Trophoblast cell (in vitro differentiated cells and primary cell): ENCODE measurements around the gene TXK.

Source experiments
- DNase-seq, 2 donors: peaks; one replicate each; pipeline ENCODE4 v3.0.0-alpha.2; 2016
- H2AFZ ChIP-seq: 2 replicates; pipeline ENCODE4 v1.6.1; 2013; ENCODE audit warnings: low read length, moderate library complexity, mild to moderate bottlenecking; ENCODE audit not compliant: insufficient read depth, poor library complexity
- H2AK5ac ChIP-seq: 2 replicates; pipeline ENCODE4 v1.6.1; 2013; ENCODE audit warnings: mild to moderate bottlenecking, low read length
- H2BK120ac ChIP-seq: 2 replicates; pipeline ENCODE4 v1.6.1; 2013; ENCODE audit warnings: low read length, mild to moderate bottlenecking, moderate library complexity; ENCODE audit not compliant: insufficient read depth, poor library complexity
- H2BK12ac ChIP-seq: 2 replicates; pipeline ENCODE4 v1.6.1; 2013; ENCODE audit warnings: mild to moderate bottlenecking, low read length, moderate library complexity
- H2BK5ac ChIP-seq: 2 replicates; pipeline ENCODE4 v1.6.1; 2013; ENCODE audit warnings: low read length, low read depth, moderate library complexity, mild to moderate bottlenecking; ENCODE audit not compliant: poor library complexity
- H3K14ac ChIP-seq: 2 replicates; pipeline ENCODE4 v1.6.1; 2013; ENCODE audit warnings: mild to moderate bottlenecking, low read length
- H3K18ac ChIP-seq: 2 replicates; pipeline ENCODE4 v1.6.1; 2013; ENCODE audit warnings: mild to moderate bottlenecking, low read length
- H3K23ac ChIP-seq: 2 replicates; pipeline ENCODE4 v1.6.1; 2013; ENCODE audit warnings: low read length
- H3K27ac ChIP-seq: 2 replicates; pipeline ENCODE4 v1.5.1; 2013; ENCODE audit warnings: low read depth, mild to moderate bottlenecking, inconsistent platforms, low read length, moderate library complexity
- H3K27me3 ChIP-seq: 2 replicates; pipeline ENCODE4 v1.6.1; 2013; ENCODE audit warnings: inconsistent platforms, mild to moderate bottlenecking, low read length, moderate library complexity; ENCODE audit not compliant: insufficient read depth
- H3K36me3 ChIP-seq, 2 experiments: 1 replicate in 1 of 2; 2 replicates in 1 of 2; pipeline ENCODE4 v1.6.1; 2013; ENCODE audit warnings: low read length in 2 of 2, mild to moderate bottlenecking in 2 of 2, moderate library complexity in 1 of 2; ENCODE audit not compliant: insufficient read depth in 2 of 2, control insufficient read depth in 1 of 2
- H3K4ac ChIP-seq: 2 replicates; pipeline ENCODE4 v1.6.1; 2013; ENCODE audit warnings: low read depth, mild to moderate bottlenecking, low read length, moderate library complexity
- H3K4me1 ChIP-seq, 2 experiments: 1 replicate in 1 of 2; 2 replicates in 1 of 2; pipeline ENCODE4 v1.6.1; 2013; ENCODE audit warnings: low read length in 2 of 2, mild to moderate bottlenecking in 2 of 2, moderate library complexity in 1 of 2; ENCODE audit not compliant: insufficient read depth in 2 of 2, control insufficient read depth in 1 of 2
- H3K4me2 ChIP-seq: 2 replicates; pipeline ENCODE4 v1.6.1; 2013; ENCODE audit warnings: inconsistent platforms, mild to moderate bottlenecking, low read length, moderate library complexity
- H3K4me3 ChIP-seq: 2 replicates; pipeline ENCODE4 v1.5.1; 2013; ENCODE audit warnings: mild to moderate bottlenecking, low read depth, low read length, inconsistent platforms
- H3K79me1 ChIP-seq: one replicate; pipeline ENCODE4 v1.6.1; 2013; ENCODE audit warnings: low read length
- H3K79me2 ChIP-seq: 2 replicates; pipeline ENCODE4 v1.6.1; 2013; ENCODE audit warnings: low read length, mild to moderate bottlenecking; ENCODE audit not compliant: control insufficient read depth, insufficient read depth, poor library complexity
- H3K9ac ChIP-seq: 2 replicates; pipeline ENCODE4 v1.6.1; 2013; ENCODE audit warnings: mild to moderate bottlenecking, low read length
- H3K9me3 ChIP-seq: 2 replicates; pipeline ENCODE4 v1.6.1; 2013; ENCODE audit warnings: low read depth, mild to moderate bottlenecking, control low read depth, inconsistent platforms, low read length; ENCODE audit not compliant: insufficient read depth
- H4K12ac ChIP-seq: 2 replicates; pipeline ENCODE4 v1.6.1; 2013; ENCODE audit warnings: low read depth, mild to moderate bottlenecking, low read length, moderate library complexity
- H4K8ac ChIP-seq: 2 replicates; pipeline ENCODE4 v1.6.1; 2013; ENCODE audit warnings: low read depth, mild to moderate bottlenecking, low read length, moderate library complexity
- H4K91ac ChIP-seq: one replicate; pipeline ENCODE4 v1.6.1; 2013; ENCODE audit warnings: low read depth, mild to moderate bottlenecking, low read length, moderate library complexity
- WGBS: extraction: QIAGEN DNeasy Blood & Tissue Kit; methylation state at CpG from one replicate; pipeline ENCODE4 v1.1.7; 2013; ENCODE audit warnings: missing lambda C conversion rate; ENCODE audit not compliant: insufficient read length, insufficient coverage; ENCODE audit errors: extremely low coverage; 5-methylcytosine and 5-hydroxymethylcytosine counted together

TXK gene

DNA sequence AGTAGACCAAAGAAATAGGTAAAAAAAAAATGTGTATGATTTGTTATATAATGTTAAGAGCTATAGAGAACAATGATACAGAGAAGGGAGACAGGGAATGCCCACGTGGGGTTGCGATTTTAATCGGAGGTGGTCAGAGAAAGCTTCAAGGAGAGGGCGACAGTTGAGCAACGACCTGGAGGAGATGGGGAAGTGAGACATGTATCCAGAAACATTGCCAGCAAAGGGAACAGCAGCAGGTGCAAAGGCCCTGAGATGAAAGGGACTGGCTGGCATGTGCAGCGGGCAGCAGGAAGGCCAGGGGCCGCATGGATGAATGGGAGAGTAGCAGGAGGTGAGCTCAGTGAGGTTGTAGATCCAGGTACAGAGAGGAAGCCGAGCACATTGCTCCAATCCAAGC lies 84.6 kb downstream of the TXK start:
- no peak overlapping the region for H4K12ac ChIP-seq
- WGBS, result no CpG with 5 or more reads among the region's 8 CpGs

DNA sequence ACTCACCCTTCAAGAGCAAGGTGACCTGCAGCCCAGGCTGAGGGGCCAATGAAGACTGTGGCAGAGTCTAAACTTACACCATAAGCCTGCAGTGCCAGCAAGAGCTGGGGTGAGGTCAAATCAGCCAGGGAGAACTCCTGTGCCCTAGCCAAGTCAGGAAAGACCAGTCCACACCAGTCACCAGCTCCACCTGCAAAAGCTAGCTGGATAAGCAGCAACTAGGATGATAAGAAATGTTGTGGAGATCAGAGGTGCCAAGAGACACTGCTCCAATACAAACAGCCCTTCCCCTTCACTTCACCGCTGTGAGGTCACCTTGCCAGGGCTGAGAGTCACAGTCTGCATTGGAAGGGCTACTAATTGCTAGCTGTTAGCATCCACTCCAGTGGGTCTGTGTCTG lies 86.2 kb downstream of the TXK start:
- H2AFZ ChIP-seq, result no peak overlapping the region
- no peak overlapping the region for H2AK5ac ChIP-seq
- no peaks in the 10 kb centered on the region for H3K36me3 ChIP-seq
- H3K4me1 ChIP-seq, result no peaks in the 10 kb centered on the region
- no peak overlapping the region for H3K23ac ChIP-seq
- no peak overlapping the region for H3K18ac ChIP-seq
- H3K14ac ChIP-seq, result no peak overlapping the region
- DNase-seq, result no peak
- no peak overlapping the region for H4K91ac ChIP-seq
- WGBS, result no CpG with 5 or more reads among the region's 1 CpG
- no peak overlapping the region for H3K27ac ChIP-seq
- H4K12ac ChIP-seq, result no peak overlapping the region
- no peak overlapping the region for H4K8ac ChIP-seq
- no peak overlapping the region for H3K9ac ChIP-seq
- no peak overlapping the region for H2BK120ac ChIP-seq
- H3K79me2 ChIP-seq, result no peaks in the 10 kb centered on the region
- no peaks in the 10 kb centered on the region for H3K9me3 ChIP-seq
- H3K79me1 ChIP-seq, result no peaks in the 10 kb centered on the region
- no peak overlapping the region for H3K4me2 ChIP-seq
- no peaks in the 10 kb centered on the region for H3K27me3 ChIP-seq
- no peak overlapping the region for H3K4me3 ChIP-seq
- H3K4ac ChIP-seq, result no peak overlapping the region
- no peak overlapping the region for H2BK5ac ChIP-seq
- no peak overlapping the region for H2BK12ac ChIP-seq

More for the DNA sequence above, 84.6 kb downstream of the TXK start:
- Histone ChIP-seq H3K36me3 (no peaks in the 10 kb centered on the region), H2BK5ac (no peak overlapping the region), H2AK5ac (no peak overlapping the region), H3K18ac (no peak overlapping the region), H3K79me1 (no peaks in the 10 kb centered on the region), H4K91ac (no peak overlapping the region), H3K4me3 (no peak overlapping the region), H2AFZ (no peak overlapping the region), H3K9me3 (no peaks in the 10 kb centered on the region), H3K23ac (no peak overlapping the region), H3K4ac (no peak overlapping the region), H2BK12ac (no peak overlapping the region), H3K14ac (no peak overlapping the region), H3K4me2 (no peak overlapping the region), H3K27me3 (no peaks in the 10 kb centered on the region), H3K9ac (no peak overlapping the region), H4K8ac (no peak overlapping the region), H3K4me1 (no peaks in the 10 kb centered on the region), H3K79me2 (no peaks in the 10 kb centered on the region), H2BK120ac (no peak overlapping the region), H3K27ac (no peak overlapping the region)
- no peak for DNase-seq

DNA sequence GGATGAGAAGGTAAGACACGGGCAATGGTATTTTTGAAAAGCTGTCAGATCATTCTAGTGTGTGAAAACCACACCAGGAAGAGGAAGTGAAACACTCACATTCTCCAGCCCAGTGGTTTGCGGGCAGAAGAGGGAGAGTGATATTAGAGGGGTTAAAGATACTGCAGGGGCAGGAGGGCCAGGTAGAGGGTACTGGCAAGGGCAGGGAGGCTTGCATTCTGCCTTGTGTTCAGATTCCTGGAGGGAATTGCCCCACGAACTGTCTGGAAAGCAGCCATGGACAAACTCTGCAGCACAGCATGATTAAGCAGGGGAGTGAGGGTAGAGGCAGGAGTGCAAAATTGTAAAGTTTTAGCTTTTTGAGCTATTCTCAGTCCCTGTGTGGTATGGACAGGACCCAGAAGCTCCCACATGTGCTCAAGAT lies 86.6 kb downstream of the TXK start:
- H4K8ac ChIP-seq, result no peak overlapping the region
- H3K14ac ChIP-seq, result no peak overlapping the region
- H3K9me3 ChIP-seq, result no peaks in the 10 kb centered on the region
- no peaks in the 10 kb centered on the region for H3K36me3 ChIP-seq
- no peak overlapping the region for H3K9ac ChIP-seq
- H3K18ac ChIP-seq, result no peak overlapping the region
- H3K4me1 ChIP-seq, result no peaks in the 10 kb centered on the region
- no peaks in the 10 kb centered on the region for H3K27me3 ChIP-seq
- no peak overlapping the region for H3K4ac ChIP-seq
- H2AK5ac ChIP-seq, result no peak overlapping the region
- no peak overlapping the region for H2BK120ac ChIP-seq
- no peak for DNase-seq
- no peak overlapping the region for H4K12ac ChIP-seq
- no peak overlapping the region for H4K91ac ChIP-seq
- no peak overlapping the region for H3K4me2 ChIP-seq
- no peak overlapping the region for H3K27ac ChIP-seq
- no peak overlapping the region for H3K4me3 ChIP-seq
- WGBS, result no CpG with 5 or more reads among the region's 3 CpGs
- H3K79me1 ChIP-seq, result no peaks in the 10 kb centered on the region
- H3K79me2 ChIP-seq, result no peaks in the 10 kb centered on the region
- H3K23ac ChIP-seq, result no peak overlapping the region
- H2AFZ ChIP-seq, result no peak overlapping the region
- H2BK12ac ChIP-seq, result no peak overlapping the region
- no peak overlapping the region for H2BK5ac ChIP-seq

DNA sequence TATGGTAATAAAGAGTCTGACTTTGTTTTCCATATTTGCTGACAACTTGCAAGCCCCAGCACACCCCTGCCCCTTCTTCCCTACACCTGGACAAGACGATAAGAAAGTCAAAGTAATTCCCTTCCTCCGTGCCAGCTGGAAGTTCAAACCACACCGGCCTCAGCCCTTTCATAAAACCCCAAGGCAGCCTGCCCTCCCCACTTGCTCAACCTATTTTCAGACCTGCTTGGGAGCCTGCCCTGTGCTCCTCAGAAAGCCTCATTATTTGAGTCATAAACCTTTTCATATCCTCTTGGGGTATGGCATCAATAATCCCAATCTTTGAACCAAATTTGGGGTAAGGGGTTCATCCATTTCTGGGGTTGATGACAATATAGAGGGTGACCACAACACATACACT lies 88.0 kb downstream of the TXK start:
- H2AK5ac ChIP-seq, result no peak overlapping the region
- H3K9me3 ChIP-seq, result no peaks in the 10 kb centered on the region
- H2BK12ac ChIP-seq, result no peak overlapping the region
- no peak overlapping the region for H3K18ac ChIP-seq
- H3K14ac ChIP-seq, result no peak overlapping the region
- no peaks in the 10 kb centered on the region for H3K79me2 ChIP-seq
- no peak overlapping the region for H3K9ac ChIP-seq
- H3K4me1 ChIP-seq, result no peaks in the 10 kb centered on the region
- no peak overlapping the region for H3K23ac ChIP-seq
- H4K8ac ChIP-seq, result no peak overlapping the region
- no peak overlapping the region for H3K4ac ChIP-seq
- no CpG with 5 or more reads among the region's 3 CpGs for WGBS
- H3K27ac ChIP-seq, result no peak overlapping the region
- no peak overlapping the region for H3K4me2 ChIP-seq
- H3K36me3 ChIP-seq, result no peaks in the 10 kb centered on the region
- H2BK120ac ChIP-seq, result no peak overlapping the region
- no peaks in the 10 kb centered on the region for H3K27me3 ChIP-seq
- H3K4me3 ChIP-seq, result no peak overlapping the region
- no peak overlapping the region for H2BK5ac ChIP-seq
- no peak overlapping the region for H2AFZ ChIP-seq
- no peaks in the 10 kb centered on the region for H3K79me1 ChIP-seq
- H4K91ac ChIP-seq, result no peak overlapping the region
- DNase-seq, result no peak
- no peak overlapping the region for H4K12ac ChIP-seq
